OCI-LY1 (cell line): Measurements from ENCODE around the gene EML6.

Experiments
- H2AFZ ChIP-seq: fragments of 200-600 bp; sonication (generic), shearing (Covaris generic); 2 replicates; pipeline ENCODE4 v1.6.0; 2014; ENCODE audit warnings: antibody characterized with exemption, mild to moderate bottlenecking, low read length
- H3F3A ChIP-seq: fragments of 200-600 bp; sonication (generic), shearing (Covaris generic); 2 replicates; pipeline ENCODE4 v1.6.0; 2014; ENCODE audit warnings: mild to moderate bottlenecking, antibody characterized with exemption, low read length, moderate library complexity; ENCODE audit not compliant: insufficient read depth
- H3K27ac ChIP-seq: fragments of 200-600 bp; sonication (generic); 2 replicates; pipeline ENCODE4 v1.5.1; 2014; ENCODE audit warnings: low read length, mixed run types, mild to moderate bottlenecking, low read depth; ENCODE audit not compliant: poor library complexity, severe bottlenecking
- H3K27me3 ChIP-seq: fragments of 200-600 bp; sonication (generic); 2 replicates; pipeline ENCODE4 v1.6.0; 2014; ENCODE audit warnings: antibody characterized with exemption, mild to moderate bottlenecking, low read length, moderate library complexity; ENCODE audit not compliant: insufficient read depth
- H3K36me3 ChIP-seq: fragments of 200-600 bp; sonication (generic); 2 replicates; pipeline ENCODE4 v1.6.1; 2014; ENCODE audit warnings: mild to moderate bottlenecking, antibody characterized with exemption, low read length, moderate library complexity, mixed read lengths; ENCODE audit not compliant: insufficient read depth
- H3K4me1 ChIP-seq: fragments of 200-600 bp; sonication (generic); 2 replicates; pipeline ENCODE4 v1.5.1; 2014; ENCODE audit warnings: mild to moderate bottlenecking, low read length, moderate library complexity; ENCODE audit not compliant: insufficient read depth, severe bottlenecking
- H3K4me2 ChIP-seq: fragments of 200-600 bp; sonication (generic), shearing (Covaris generic); 2 replicates; pipeline ENCODE4 v1.6.1; 2014; ENCODE audit warnings: low read length
- H3K4me3 ChIP-seq: fragments of 200-600 bp; sonication (generic); 2 replicates; pipeline ENCODE4 v1.5.1; 2014; ENCODE audit warnings: low read length, low read depth, mild to moderate bottlenecking, mixed read lengths; ENCODE audit not compliant: poor library complexity, severe bottlenecking
- H3K79me2 ChIP-seq: fragments of 200-600 bp; shearing (Covaris generic); 2 replicates; pipeline ENCODE4 v1.6.1; 2016; ENCODE audit warnings: mixed run types, low read length, mixed read lengths; ENCODE audit not compliant: insufficient read depth
- H3K9ac ChIP-seq: fragments of 200-600 bp; sonication (generic), shearing (Covaris generic); 2 replicates; pipeline ENCODE4 v1.6.1; 2014; ENCODE audit warnings: mild to moderate bottlenecking, low read length, mixed read lengths
- H3K9me2 ChIP-seq: fragments of 200-600 bp; sonication (generic), shearing (Covaris generic); 2 replicates; pipeline ENCODE4 v1.6.1; 2014; ENCODE audit warnings: low read depth, mild to moderate bottlenecking, low read length, mixed read lengths
- H3K9me3 ChIP-seq: fragments of 200-600 bp; shearing (Covaris generic); 2 replicates; pipeline ENCODE4 v1.6.1; 2014; ENCODE audit warnings: low read length, mixed read lengths
- H4K20me1 ChIP-seq: fragments of 200-600 bp; sonication (generic), shearing (Covaris generic); 2 replicates; pipeline ENCODE4 v1.6.0; 2016; ENCODE audit warnings: mild to moderate bottlenecking, low read length; ENCODE audit not compliant: insufficient read depth
- CTCF ChIP-seq: fragments of 200-600 bp; sonication (generic), shearing (Covaris generic); IDR thresholded peaks from 2 replicates; pipeline ENCODE4 v1.5.1; 2017; ENCODE audit warnings: mild to moderate bottlenecking, antibody characterized with exemption, low read length, moderate library complexity, mixed read lengths
- EZH2 ChIP-seq: fragments of 200-600 bp; sonication (generic), shearing (Covaris generic); IDR thresholded peaks from 2 replicates; pipeline ENCODE4 v1.8.0; 2017; ENCODE audit warnings: borderline replicate concordance, mixed run types, mild to moderate bottlenecking, antibody characterized with exemption, low read length, moderate library complexity, mixed read lengths

Gene EML6

GRCh38 chr2:54864096-54864495 is 140.6 kb downstream of the EML6 start:
- no peak overlapping the region for H3K4me3 ChIP-seq
- no peak overlapping the region for H3K9ac ChIP-seq
- no peaks in the 10 kb centered on the region for H3K79me2 ChIP-seq
- no peaks in the 10 kb centered on the region for H4K20me1 ChIP-seq
- H3K36me3 ChIP-seq: peaks cover 95% of the 10 kb centered on the region
- H3K4me1 ChIP-seq: peaks cover 22% of the 10 kb centered on the region
- H2AFZ ChIP-seq: no peak overlapping the region
- H3K4me2 ChIP-seq: no peak overlapping the region
- H3K27me3 ChIP-seq: no peaks in the 10 kb centered on the region
- H3K9me3 ChIP-seq: no peaks in the 10 kb centered on the region
- no peaks in the 10 kb centered on the region for H3F3A ChIP-seq
- no peak for TF ChIP-seq EZH2
- H3K27ac ChIP-seq: no peak overlapping the region
- no peaks in the 10 kb centered on the region for H3K9me2 ChIP-seq

DNA sequence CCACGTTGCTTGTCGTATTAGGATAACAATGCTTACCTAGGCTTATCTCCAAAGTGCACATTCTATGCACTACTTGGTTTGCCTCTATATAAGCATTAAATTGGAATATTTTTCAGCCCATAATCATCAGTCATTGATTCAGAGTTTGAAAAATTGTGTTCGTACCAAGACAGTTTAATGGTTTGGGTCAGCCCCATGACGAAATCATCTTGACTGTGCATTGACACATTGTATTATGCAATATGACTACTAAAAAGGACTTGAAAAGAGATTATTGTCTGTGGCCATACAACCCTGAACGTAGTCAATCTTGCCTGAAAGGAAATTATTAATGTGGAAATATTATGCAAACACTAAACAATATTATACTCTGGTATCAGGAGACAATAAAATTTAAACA is 141.3 kb downstream of the EML6 start:
- no peak overlapping the region for H3K27ac ChIP-seq
- no peaks in the 10 kb centered on the region for H4K20me1 ChIP-seq
- no peaks in the 10 kb centered on the region for H3K9me2 ChIP-seq
- TF ChIP-seq EZH2 (no peak), CTCF (no peak)
- H3F3A ChIP-seq: no peaks in the 10 kb centered on the region
- no peak overlapping the region for H3K4me3 ChIP-seq
- peaks cover 95% of the 10 kb centered on the region for H3K36me3 ChIP-seq
- H3K4me2 ChIP-seq: no peak overlapping the region
- no peak overlapping the region for H3K9ac ChIP-seq
- no peaks in the 10 kb centered on the region for H3K79me2 ChIP-seq
- peaks cover 22% of the 10 kb centered on the region for H3K4me1 ChIP-seq
- H3K9me3 ChIP-seq: no peaks in the 10 kb centered on the region
- H3K27me3 ChIP-seq: no peaks in the 10 kb centered on the region
- H2AFZ ChIP-seq: no peak overlapping the region

- Histone ChIP-seq H3K9me3 (no peaks in the 10 kb centered on the region), H3K27me3 (no peaks in the 10 kb centered on the region), H3K36me3 (peaks cover 95% of the 10 kb centered on the region), H3K79me2 (no peaks in the 10 kb centered on the region), H3K27ac (no peak overlapping the region), H3K4me3 (no peak overlapping the region), H3K4me1 (peaks cover 22% of the 10 kb centered on the region), H3K9ac (no peak overlapping the region), H2AFZ (no peak overlapping the region), H3F3A (no peaks in the 10 kb centered on the region), H3K4me2 (no peak overlapping the region), H3K9me2 (no peaks in the 10 kb centered on the region), H4K20me1 (no peaks in the 10 kb centered on the region)
- TF ChIP-seq EZH2: no peak
- TF ChIP-seq CTCF: no peak
These were observed 142.7 kb downstream of the EML6 start for GRCh38 chr2:54866179-54866578.

- Histone ChIP-seq H2AFZ (no peak overlapping the region), H4K20me1 (no peaks in the 10 kb centered on the region), H3K4me3 (no peak overlapping the region), H3K79me2 (no peaks in the 10 kb centered on the region), H3K27me3 (no peaks in the 10 kb centered on the region), H3K9me3 (no peaks in the 10 kb centered on the region), H3K9me2 (no peaks in the 10 kb centered on the region), H3K4me1 (peaks cover 22% of the 10 kb centered on the region), H3F3A (no peaks in the 10 kb centered on the region), H3K27ac (peak overlapping the region; percentile 73), H3K4me2 (no peak overlapping the region), H3K9ac (no peak overlapping the region), H3K36me3 (peaks cover 95% of the 10 kb centered on the region)
- TF ChIP-seq EZH2 (no peak), CTCF (no peak)
These were observed 143.4 kb downstream of the EML6 start for GRCh38 chr2:54866868-54867267.
